KOPT-K1 (cell line): ENCODE results near the gene GREB1L.
"Not testable (repeated sequence)": the region's sequence is repeated elsewhere in the genome, so short reads cannot be mapped to it uniquely, and the experiment has no call there.

ENCODE experiments used
- H3K27ac ChIP-seq: fragments of 200-600 bp; sonication (generic); 2 replicates; pipeline ENCODE4 v1.5.1; 2016; ENCODE audit warnings: antibody characterized with exemption, mild to moderate bottlenecking, low read depth, low read length; ENCODE audit not compliant: poor library complexity, severe bottlenecking
- H3K36me3 ChIP-seq: fragments of 200-600 bp; sonication (generic); 2 replicates; pipeline ENCODE4 v1.5.1; 2017; ENCODE audit warnings: antibody characterized with exemption, mild to moderate bottlenecking, low read length, moderate library complexity; ENCODE audit not compliant: insufficient read depth
- H3K9me3 ChIP-seq: fragments of 200-600 bp; sonication (generic); 2 replicates; pipeline ENCODE4 v1.5.1; 2017; ENCODE audit warnings: antibody characterized with exemption, low read length, mild to moderate bottlenecking; ENCODE audit not compliant: insufficient read depth, poor library complexity, severe bottlenecking

Gene GREB1L

GRCh38 chr18:21307578-21307977 lies 65.5 kb downstream of the GREB1L start:
- Histone ChIP-seq H3K27ac (no peak overlapping the region), H3K36me3 (no peaks in the 10 kb centered on the region), H3K9me3 (no peaks in the 10 kb centered on the region)

DNA sequence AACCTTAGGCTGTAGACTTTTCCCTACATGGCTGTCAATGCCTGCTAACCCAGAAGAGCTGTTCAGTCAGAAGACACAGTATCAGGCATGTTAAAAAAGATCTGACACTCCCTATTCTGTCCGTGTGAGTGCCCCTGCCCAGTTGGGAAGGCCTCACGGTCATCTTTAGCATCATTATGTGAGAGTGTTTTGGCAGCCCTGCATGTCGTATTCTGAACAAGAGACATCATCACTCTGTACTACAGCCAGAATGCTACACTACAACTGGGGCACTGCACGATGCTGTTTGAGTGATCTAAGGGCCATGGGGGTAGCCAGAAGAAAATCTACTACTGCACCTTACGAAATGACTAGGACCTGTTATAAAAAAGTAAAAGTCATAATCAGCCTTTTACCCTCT lies 67.2 kb downstream of the GREB1L start:
- H3K36me3 ChIP-seq = no peaks in the 10 kb centered on the region
- H3K9me3 ChIP-seq = no peaks in the 10 kb centered on the region
- no peak overlapping the region for H3K27ac ChIP-seq

DNA sequence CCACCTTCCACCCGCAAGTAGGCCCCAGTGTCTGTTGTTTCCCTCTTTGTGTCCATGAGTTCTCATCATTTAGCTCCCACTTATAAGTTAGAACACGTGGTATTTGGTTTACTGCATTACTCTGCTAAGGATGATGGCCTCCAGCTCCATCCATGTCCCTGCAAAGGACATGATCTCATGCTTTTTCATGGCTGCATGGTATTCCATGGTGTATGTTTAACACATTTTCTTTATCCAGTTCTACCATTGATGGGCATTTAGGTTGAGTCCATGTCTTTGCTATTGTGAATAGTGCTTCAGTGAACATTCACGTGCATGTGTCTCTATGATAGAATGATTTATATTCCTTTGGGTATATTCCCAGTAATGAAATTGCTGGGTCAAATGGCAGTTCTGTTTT lies 69.9 kb downstream of the GREB1L start:
- H3K27ac ChIP-seq, H3K36me3 ChIP-seq, H3K9me3 ChIP-seq: not testable (repeated sequence)

DNA sequence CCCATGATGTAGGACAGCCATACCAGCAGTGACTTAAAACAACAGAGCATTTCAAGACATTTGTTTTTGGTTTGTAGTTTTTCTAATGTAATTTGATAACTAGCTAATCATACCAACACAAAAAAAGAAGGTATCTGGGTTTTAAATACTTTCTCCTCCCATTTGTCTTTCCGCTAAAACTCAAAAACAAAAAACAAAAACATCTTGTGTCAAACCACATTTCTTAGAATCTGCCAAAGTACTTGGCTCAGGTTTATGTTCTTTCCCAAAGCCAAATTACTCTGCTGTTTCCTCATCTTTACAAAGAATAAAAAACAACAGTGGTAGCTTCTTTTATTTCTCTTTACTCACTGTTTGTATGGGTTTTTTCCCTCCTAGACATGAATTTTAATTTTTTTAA lies 71.5 kb downstream of the GREB1L start:
- H3K9me3 ChIP-seq = no peaks in the 10 kb centered on the region
- H3K27ac ChIP-seq = no peak overlapping the region
- H3K36me3 ChIP-seq = no peaks in the 10 kb centered on the region

DNA sequence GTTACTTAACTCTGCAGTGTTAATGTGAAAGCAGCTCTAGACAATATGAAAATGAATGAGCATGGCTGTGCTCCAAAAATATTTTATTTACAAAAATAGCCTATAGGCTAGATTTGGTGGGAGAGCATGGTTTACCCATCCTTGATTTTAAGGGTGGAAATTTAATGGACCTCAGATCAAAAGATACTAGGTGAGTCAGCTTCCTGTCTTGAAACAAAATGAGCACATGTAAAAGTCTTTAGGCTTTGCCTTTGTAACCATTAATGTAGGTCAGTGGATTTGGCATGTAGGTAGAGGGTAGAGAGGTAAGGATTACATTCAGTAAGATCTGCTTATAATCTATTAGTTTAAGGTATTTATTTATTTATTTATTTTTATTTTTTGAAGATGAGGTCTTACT lies 72.7 kb downstream of the GREB1L start:
- Histone ChIP-seq H3K9me3 (no peaks in the 10 kb centered on the region), H3K36me3 (no peaks in the 10 kb centered on the region), H3K27ac (no peak overlapping the region)

- H3K27ac ChIP-seq, H3K36me3 ChIP-seq, H3K9me3 ChIP-seq: not testable (repeated sequence)
These were observed 73.1 kb downstream of the GREB1L start for GRCh38 chr18:21315126-21315525.

DNA sequence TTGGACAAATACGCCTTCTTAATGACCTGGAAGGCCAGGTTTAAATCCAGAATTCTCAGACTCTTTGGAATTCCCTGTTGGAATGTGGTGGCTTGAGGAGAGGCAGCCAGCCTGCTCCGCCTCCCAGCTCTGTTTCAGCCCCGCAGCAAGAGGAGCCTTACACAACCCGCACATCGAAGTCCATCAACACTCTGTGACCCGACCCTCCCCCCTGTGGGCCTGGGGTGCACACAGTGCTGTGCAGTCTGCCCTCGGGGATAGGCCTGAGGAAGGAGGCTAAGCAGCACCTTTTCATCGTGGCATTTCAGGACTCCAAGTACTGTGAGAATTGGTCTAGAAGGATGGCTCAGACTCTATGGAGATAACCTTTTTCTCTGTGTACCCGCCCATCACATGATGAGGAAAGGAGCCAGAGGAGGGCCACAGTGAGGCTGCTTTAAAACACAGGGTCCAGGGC lies 73.7 kb downstream of the GREB1L start:
- no peaks in the 10 kb centered on the region for H3K9me3 ChIP-seq
- no peaks in the 10 kb centered on the region for H3K36me3 ChIP-seq
- no peak overlapping the region for H3K27ac ChIP-seq

GRCh38 chr18:21316296-21316695 lies 74.3 kb downstream of the GREB1L start:
- Histone ChIP-seq H3K36me3 (no peaks in the 10 kb centered on the region), H3K27ac (no peak overlapping the region)

DNA sequence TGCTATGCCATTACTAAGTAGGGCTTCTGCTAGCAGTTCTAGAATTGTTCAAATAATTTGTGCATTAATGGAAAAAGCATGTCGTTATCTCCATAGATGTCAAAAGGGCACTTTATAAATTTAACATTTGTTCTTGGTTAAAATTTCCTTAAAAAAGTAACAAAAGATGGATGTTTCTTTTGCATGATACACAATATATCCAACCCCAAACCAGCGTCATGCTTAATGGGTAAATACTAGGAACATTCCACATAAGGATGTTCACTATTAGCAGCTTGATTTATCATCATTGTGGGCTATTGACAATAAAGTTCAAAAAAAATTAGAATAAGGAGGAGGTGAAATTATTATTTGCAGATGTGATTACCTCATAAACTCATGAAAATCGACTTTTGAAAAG lies 79.7 kb downstream of the GREB1L start:
- Histone ChIP-seq H3K36me3 (no peaks in the 10 kb centered on the region), H3K9me3 (no peaks in the 10 kb centered on the region), H3K27ac (no peak overlapping the region)

More at GRCh38 chr18:21316296-21316695, 74.3 kb downstream of the GREB1L start:
- no peaks in the 10 kb centered on the region for H3K9me3 ChIP-seq

- Histone ChIP-seq H3K27ac (no peak overlapping the region), H3K36me3 (no peaks in the 10 kb centered on the region)
These were observed 85.1 kb downstream of the GREB1L start for GRCh38 chr18:21327101-21327500.

GRCh38 chr18:21330122-21330701 lies 88.2 kb downstream of the GREB1L start:
- H3K36me3 ChIP-seq = no peaks in the 10 kb centered on the region
- H3K27ac ChIP-seq = no peak overlapping the region
- no peaks in the 10 kb centered on the region for H3K9me3 ChIP-seq

More at GRCh38 chr18:21327101-21327500, 85.1 kb downstream of the GREB1L start:
- H3K9me3 ChIP-seq = no peaks in the 10 kb centered on the region

GRCh38 chr18:21331065-21331464 lies 89.0 kb downstream of the GREB1L start:
- H3K9me3 ChIP-seq = no peaks in the 10 kb centered on the region
- H3K36me3 ChIP-seq = no peaks in the 10 kb centered on the region
- no peak overlapping the region for H3K27ac ChIP-seq

DNA sequence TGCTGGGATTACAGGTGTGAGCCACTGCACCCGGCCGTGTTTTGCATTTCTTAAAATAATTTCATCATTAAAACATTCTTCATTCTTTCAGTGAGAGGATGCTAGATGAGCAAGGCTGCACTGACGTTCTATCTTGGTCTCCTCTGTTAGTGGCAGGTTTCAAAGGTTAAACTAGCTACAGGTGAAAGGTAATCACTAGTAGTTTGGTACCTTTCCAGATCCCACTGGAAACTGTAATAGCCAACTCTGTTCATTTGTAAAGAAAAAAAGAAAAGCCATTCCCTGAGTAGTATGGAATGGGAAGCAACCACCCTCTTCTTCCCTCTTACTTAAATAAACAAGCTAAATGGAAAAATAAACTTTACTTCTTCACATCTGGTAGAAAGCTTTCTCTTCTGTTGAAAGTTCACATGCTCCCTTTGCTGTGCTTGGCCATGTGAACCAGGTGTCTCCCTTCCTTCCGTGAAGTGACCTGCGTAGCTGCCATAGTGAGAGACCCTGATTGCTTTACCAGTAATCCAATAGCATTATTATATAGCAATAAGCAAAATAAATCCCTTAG lies 94.0 kb downstream of the GREB1L start:
- H3K36me3 ChIP-seq = no peaks in the 10 kb centered on the region
- H3K27ac ChIP-seq = no peak overlapping the region
- H3K9me3 ChIP-seq = no peaks in the 10 kb centered on the region

- H3K27ac ChIP-seq = no peak overlapping the region
- no peaks in the 10 kb centered on the region for H3K36me3 ChIP-seq
These were observed 94.8 kb downstream of the GREB1L start for GRCh38 chr18:21336846-21337245.

GRCh38 chr18:21341141-21341540 lies 99.1 kb downstream of the GREB1L start:
- Histone ChIP-seq H3K9me3 (no peaks in the 10 kb centered on the region), H3K36me3 (no peaks in the 10 kb centered on the region), H3K27ac (no peak overlapping the region)

More at GRCh38 chr18:21336846-21337245, 94.8 kb downstream of the GREB1L start:
- H3K9me3 ChIP-seq = no peaks in the 10 kb centered on the region

DNA sequence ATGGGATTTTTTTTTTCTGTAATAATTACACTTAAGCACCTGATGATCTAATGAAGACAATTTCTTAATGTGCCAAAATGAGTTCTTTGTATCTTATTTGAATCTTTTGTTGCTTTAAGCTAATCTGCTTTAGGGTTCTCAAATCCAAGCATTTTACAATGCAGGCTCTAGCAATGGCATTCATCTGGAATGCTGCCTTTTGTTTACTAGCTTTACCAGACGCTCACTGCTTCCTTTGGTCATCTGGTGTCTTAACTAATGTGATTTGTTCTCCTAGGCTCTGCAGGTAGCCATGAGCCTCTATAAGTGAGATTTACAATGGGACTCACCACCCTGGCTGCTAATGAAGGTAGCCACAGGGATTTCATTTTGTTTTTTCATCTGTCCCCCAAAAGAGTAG lies 100.3 kb downstream of the GREB1L start:
- Histone ChIP-seq H3K36me3 (no peaks in the 10 kb centered on the region), H3K9me3 (no peaks in the 10 kb centered on the region), H3K27ac (no peak overlapping the region)
